Lower lobe of right lung (tissue), 2 donors: ENCODE results near the gene HSBP1. TPM values are rescaled to one million over a fixed set of nuclear protein-coding genes. Genes with fewer than 3 reads are reported as not detected.

Experiments
- ATAC-seq, 2 donors: fragments of 200-7000 bp; cut with Tn5 transposase; one replicate each; pipeline ENCODE4 v1.9.1; 2020 to 2022; ENCODE audit warnings: mild to moderate bottlenecking in 2 of 2, moderate library complexity in 2 of 2
- DNase-seq: peaks from one replicate; pipeline ENCODE4 v3.0.0-alpha.2; 2020
- H3K27ac ChIP-seq: fragments of 200-600 bp; one replicate; pipeline ENCODE4 v1.8.0; 2022
- H3K27me3 ChIP-seq: fragments of 200-600 bp; one replicate; pipeline ENCODE4 v1.8.0; 2022; ENCODE audit warnings: low read depth
- H3K36me3 ChIP-seq: fragments of 200-600 bp; one replicate; pipeline ENCODE4 v1.8.0; 2022; ENCODE audit warnings: mild to moderate bottlenecking
- H3K4me1 ChIP-seq: fragments of 200-600 bp; one replicate; pipeline ENCODE4 v1.8.0; 2022
- H3K4me3 ChIP-seq: fragments of 200-600 bp; one replicate; pipeline ENCODE4 v1.8.0; 2022; ENCODE audit warnings: mild to moderate bottlenecking
- H3K9me3 ChIP-seq: fragments of 200-600 bp; one replicate; pipeline ENCODE4 v1.8.0; 2022
- intact Hi-C: fragments of 100-400 bp; cut with DNase I; formaldehyde crosslinking; loops from one replicate; pipeline ENCODE4 v1.11.0; 2022
- total RNA-seq: library from RNA; stranded (reverse); fragmentation: NEBNext Ultra II Directional; extraction: Animal tissue kit (Norgen Biotek cat#: 25700); gene quantifications from one replicate; pipeline ENCODE4 v1.2.1, GENCODE V29; 2021
- TF ChIP-seq, protein P1 (sequence below): fragments of 200-600 bp; IDR thresholded peaks from one replicate; pipeline ENCODE4 v1.8.0; 2022; ENCODE audit warnings: antibody characterized with exemption, mild to moderate bottlenecking
- donor health status: DM: no; HTN: yes; CAD: no; lungs with severe emphysema.

HSBP1 gene
- total RNA-seq, 1 donor from 2014 or later: 105 TPM

DNA sequence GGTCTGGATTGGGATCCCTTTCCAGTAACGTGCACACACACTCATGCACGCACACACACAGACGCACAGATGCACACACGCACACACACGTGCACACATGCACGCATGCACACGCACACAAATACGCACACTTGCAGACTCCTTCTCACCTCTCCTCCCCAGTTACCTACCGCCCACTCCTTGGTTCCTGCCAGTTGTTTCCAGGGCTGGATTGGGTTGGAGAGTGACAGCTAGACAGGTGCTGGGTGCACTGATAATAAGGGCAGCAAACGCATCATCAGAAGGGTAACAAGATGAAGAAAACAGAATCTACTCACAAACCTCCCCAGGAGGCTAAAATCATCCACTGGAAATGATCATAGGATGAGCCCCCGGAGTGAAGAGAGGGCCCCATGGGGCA is 45.0 kb downstream of the HSBP1 start:
- intact Hi-C loops: no loop called here
- Histone ChIP-seq H3K36me3 (no peaks in the 10 kb centered on the region), H3K4me3 (no peak overlapping the region), H3K27me3 (no peaks in the 10 kb centered on the region), H3K4me1 (peaks cover 1% of the 10 kb centered on the region), H3K9me3 (no peaks in the 10 kb centered on the region), H3K27ac (no peak overlapping the region)
- DNase-seq (no peak), ATAC-seq (no peak)
- TF ChIP-seq, protein P1, sequence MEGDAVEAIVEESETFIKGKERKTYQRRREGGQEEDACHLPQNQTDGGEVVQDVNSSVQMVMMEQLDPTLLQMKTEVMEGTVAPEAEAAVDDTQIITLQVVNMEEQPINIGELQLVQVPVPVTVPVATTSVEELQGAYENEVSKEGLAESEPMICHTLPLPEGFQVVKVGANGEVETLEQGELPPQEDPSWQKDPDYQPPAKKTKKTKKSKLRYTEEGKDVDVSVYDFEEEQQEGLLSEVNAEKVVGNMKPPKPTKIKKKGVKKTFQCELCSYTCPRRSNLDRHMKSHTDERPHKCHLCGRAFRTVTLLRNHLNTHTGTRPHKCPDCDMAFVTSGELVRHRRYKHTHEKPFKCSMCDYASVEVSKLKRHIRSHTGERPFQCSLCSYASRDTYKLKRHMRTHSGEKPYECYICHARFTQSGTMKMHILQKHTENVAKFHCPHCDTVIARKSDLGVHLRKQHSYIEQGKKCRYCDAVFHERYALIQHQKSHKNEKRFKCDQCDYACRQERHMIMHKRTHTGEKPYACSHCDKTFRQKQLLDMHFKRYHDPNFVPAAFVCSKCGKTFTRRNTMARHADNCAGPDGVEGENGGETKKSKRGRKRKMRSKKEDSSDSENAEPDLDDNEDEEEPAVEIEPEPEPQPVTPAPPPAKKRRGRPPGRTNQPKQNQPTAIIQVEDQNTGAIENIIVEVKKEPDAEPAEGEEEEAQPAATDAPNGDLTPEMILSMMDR: no peak

DNA sequence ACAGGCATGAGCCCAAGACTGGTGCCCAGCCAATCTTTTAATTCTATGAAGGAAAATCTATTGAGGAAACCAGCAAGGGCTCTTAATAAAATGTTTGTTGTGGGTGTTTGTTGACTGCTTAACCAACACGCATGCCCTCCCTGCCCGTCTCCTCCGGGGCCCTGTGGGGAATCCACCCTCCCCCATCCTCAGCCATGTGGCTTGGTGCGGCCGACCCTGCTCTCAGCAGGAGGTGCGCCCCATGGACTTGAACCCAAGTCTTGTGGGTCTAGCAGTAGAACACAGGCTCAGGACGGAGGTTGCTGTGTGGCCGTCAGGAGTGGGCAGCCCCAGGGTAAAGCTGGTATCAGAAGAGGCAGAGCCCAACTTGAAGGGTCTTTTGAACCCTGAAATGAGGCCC is 46.1 kb downstream of the HSBP1 start:
- Histone ChIP-seq H3K9me3 (no peaks in the 10 kb centered on the region), H3K27me3 (no peaks in the 10 kb centered on the region), H3K27ac (no peak overlapping the region), H3K36me3 (no peaks in the 10 kb centered on the region), H3K4me3 (no peak overlapping the region), H3K4me1 (no peaks in the 10 kb centered on the region)
- DNase-seq: no peak
- ATAC-seq: no peak
- intact Hi-C loops: no loop called here
- TF ChIP-seq, protein P1: no peak

DNA sequence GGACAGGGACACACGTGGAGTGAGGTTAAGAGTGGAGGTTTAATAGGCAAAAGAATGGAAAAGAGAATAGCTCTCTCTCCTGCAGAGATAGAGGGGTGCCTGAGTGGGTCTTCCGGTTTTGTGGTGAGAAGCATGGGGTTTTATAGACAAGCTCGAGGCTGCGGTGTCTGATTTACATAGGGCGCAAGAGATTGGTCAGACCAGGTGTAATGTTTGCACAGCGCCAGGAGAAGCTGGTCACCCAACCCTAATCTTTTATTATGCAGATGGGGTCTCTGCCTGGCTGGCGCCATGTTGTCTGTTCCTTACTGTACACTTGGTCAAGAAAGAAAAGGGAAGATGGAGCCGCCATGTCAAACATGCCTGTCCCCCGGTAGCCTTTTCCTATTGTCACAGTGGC is 46.6 kb downstream of the HSBP1 start:
- ATAC-seq (no peak), DNase-seq (no peak)
- intact Hi-C loops: no loop called here
- no peaks in the 10 kb centered on the region for H3K4me1 ChIP-seq
- TF ChIP-seq, protein P1: no peak
- H3K4me3 ChIP-seq: no peak overlapping the region
- H3K27ac ChIP-seq: no peak overlapping the region
- no peaks in the 10 kb centered on the region for H3K9me3 ChIP-seq
- H3K27me3 ChIP-seq: no peaks in the 10 kb centered on the region
- no peaks in the 10 kb centered on the region for H3K36me3 ChIP-seq

DNA sequence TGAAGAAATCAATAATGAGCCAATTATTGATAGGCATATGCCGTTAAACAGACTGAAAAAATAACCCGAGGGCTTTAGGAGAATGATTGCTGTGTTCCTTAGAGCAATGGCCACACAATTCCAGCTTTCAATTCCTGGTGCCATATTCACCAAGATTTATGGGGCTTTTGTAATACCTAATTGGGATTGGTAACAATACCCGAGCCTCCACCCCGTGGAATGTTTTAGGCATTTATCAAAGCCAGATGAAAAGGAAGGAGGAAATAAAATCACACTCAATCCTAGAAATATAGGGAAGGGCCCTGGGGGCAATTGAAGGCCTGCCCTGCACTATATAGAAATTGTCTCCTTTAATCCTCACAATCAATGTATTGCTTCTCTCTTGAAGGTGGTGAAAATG is 49.0 kb downstream of the HSBP1 start:
- intact Hi-C loops: no loop called here
- H3K4me1 ChIP-seq: no peaks in the 10 kb centered on the region
- H3K4me3 ChIP-seq: no peak overlapping the region
- H3K9me3 ChIP-seq: no peaks in the 10 kb centered on the region
- TF ChIP-seq, protein P1: no peak
- DNase-seq: no peak
- no peaks in the 10 kb centered on the region for H3K27me3 ChIP-seq
- no peaks in the 10 kb centered on the region for H3K36me3 ChIP-seq
- no peak for ATAC-seq
- no peak overlapping the region for H3K27ac ChIP-seq

DNA sequence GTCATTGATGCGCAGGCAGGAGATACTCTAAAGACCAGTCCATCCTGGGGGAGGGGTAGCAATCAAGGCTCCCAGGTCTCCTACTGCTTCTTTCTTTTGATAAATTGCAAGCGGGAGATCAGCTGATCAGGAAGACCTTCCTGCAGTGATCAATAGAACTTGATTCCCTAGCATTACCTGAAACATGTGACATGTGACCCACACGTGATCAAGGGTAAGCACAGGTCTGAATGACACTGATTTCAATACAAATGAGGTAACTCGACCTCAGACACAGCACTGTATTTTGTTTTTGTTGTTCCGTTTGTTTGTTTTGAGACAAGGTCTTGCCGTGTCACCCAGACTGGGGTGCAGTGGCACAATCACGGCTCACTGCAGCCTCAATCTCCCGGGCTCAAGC is 51.5 kb downstream of the HSBP1 start:
- intact Hi-C loops: no loop called here
- no peaks in the 10 kb centered on the region for H3K4me1 ChIP-seq
- no peak for ATAC-seq

More for the DNA sequence above, 51.5 kb downstream of the HSBP1 start:
- Histone ChIP-seq H3K9me3 (no peaks in the 10 kb centered on the region), H3K4me3 (no peak overlapping the region), H3K27ac (no peak overlapping the region), H3K36me3 (no peaks in the 10 kb centered on the region), H3K27me3 (no peaks in the 10 kb centered on the region)
- TF ChIP-seq, protein P1: no peak
- no peak for DNase-seq
